Epithelial cell of umbilical artery (primary cell): ENCODE measurements around the gene NUDT6. TPM values are rescaled to one million over a fixed set of nuclear protein-coding genes. Genes with fewer than 3 reads are reported as not detected.

Experiments
- total RNA-seq: library from RNA; depleted of rRNA; stranded (reverse); fragments of >200 nt; gene quantifications from 2 replicates; pipeline ENCODE4 v1.2.3, GENCODE V29; 2014

The NUDT6 gene
- 6.8 and 10.4 TPM in 2 replicates for total RNA-seq

GRCh38 chr4:122921971-122922876, at the start of gene NUDT6:
Gene NUDT6 (minus strand): TSS chr4:122922597. CDS start chr4:122922572, 25 bp downstream.

Other genes starting within 250 kb of the NUDT6 start
- gene BBS12, start 189.9 kb downstream of the NUDT6 start, total RNA-seq, result 3.9 and 6.2 TPM in 2 replicates
- gene FGF2, start 95.8 kb downstream of the NUDT6 start, total RNA-seq, result 13.3 and 33.7 TPM in 2 replicates